ENCODE measurements around the gene ADH1C. TPM values are rescaled to one million over a fixed set of nuclear protein-coding genes. Genes with fewer than 3 reads are reported as not detected.
"Not testable (repeated sequence)": the region's sequence is repeated elsewhere in the genome, so short reads cannot be mapped to it uniquely, and the experiment has no call there.

Gene ADH1C
- total RNA-seq, 1 donor from 2014 or later = not detected

- TF ChIP-seq CTCF (IDR thresholded peaks at IDR 0.05; ENCODE audit: partially characterized antibody, unreplicated experiment) = no peak
- DNase-seq = no peak
- no peak overlapping the region for H3K4me3 Mint-ChIP-seq (ENCODE audit: unreplicated experiment)
- H3K27me3 Mint-ChIP-seq (ENCODE audit: unreplicated experiment) = peaks cover 3% of the 10 kb centered on the region
- peaks cover 8% of the 10 kb centered on the region for H3K9me3 Mint-ChIP-seq (ENCODE audit: unreplicated experiment)
- no peaks in the 10 kb centered on the region for H3K36me3 Mint-ChIP-seq (ENCODE audit: unreplicated experiment)
- H3K27ac Mint-ChIP-seq (ENCODE audit: unreplicated experiment) = no peak overlapping the region
- no peaks in the 10 kb centered on the region for H3K4me1 Mint-ChIP-seq (ENCODE audit: low read depth, unreplicated experiment)
Observed at GRCh38 chr4:99357948-99358347, 5.4 kb upstream of the ADH1C start.

- Mint-ChIP-seq H3K27ac (ENCODE audit: unreplicated experiment) (no peak overlapping the region), H3K9me3 (ENCODE audit: unreplicated experiment) (peaks cover 8% of the 10 kb centered on the region), H3K4me3 (ENCODE audit: unreplicated experiment) (no peak overlapping the region), H3K4me1 (ENCODE audit: low read depth, unreplicated experiment) (no peaks in the 10 kb centered on the region), H3K27me3 (ENCODE audit: unreplicated experiment) (peaks cover 3% of the 10 kb centered on the region), H3K36me3 (ENCODE audit: unreplicated experiment) (no peaks in the 10 kb centered on the region)
- DNase-seq = no peak
- no peak for TF ChIP-seq CTCF (IDR thresholded peaks at IDR 0.05; ENCODE audit: partially characterized antibody, unreplicated experiment)
Observed at GRCh38 chr4:99356992-99357391, 4.4 kb upstream of the ADH1C start.

GRCh38 chr4:99356149-99356548, 3.6 kb upstream of the ADH1C start:
- not testable (repeated sequence) for H3K36me3 Mint-ChIP-seq (ENCODE audit: unreplicated experiment); H3K9me3 Mint-ChIP-seq (ENCODE audit: unreplicated experiment); H3K27me3 Mint-ChIP-seq (ENCODE audit: unreplicated experiment); H3K4me1 Mint-ChIP-seq (ENCODE audit: low read depth, unreplicated experiment); DNase-seq; H3K27ac Mint-ChIP-seq (ENCODE audit: unreplicated experiment); H3K4me3 Mint-ChIP-seq (ENCODE audit: unreplicated experiment)

GRCh38 chr4:99351487-99351886, 1.1 kb downstream of the ADH1C start:
- no peak for DNase-seq
- Mint-ChIP-seq H3K4me3 (ENCODE audit: unreplicated experiment) (no peak overlapping the region), H3K27me3 (ENCODE audit: unreplicated experiment) (no peaks in the 10 kb centered on the region), H3K4me1 (ENCODE audit: low read depth, unreplicated experiment) (no peaks in the 10 kb centered on the region), H3K27ac (ENCODE audit: unreplicated experiment) (no peak overlapping the region), H3K36me3 (ENCODE audit: unreplicated experiment) (no peaks in the 10 kb centered on the region), H3K9me3 (ENCODE audit: unreplicated experiment) (peaks cover 5% of the 10 kb centered on the region)
- no peak for TF ChIP-seq CTCF (IDR thresholded peaks at IDR 0.05; ENCODE audit: partially characterized antibody, unreplicated experiment)

- no peak for DNase-seq
- no peaks in the 10 kb centered on the region for H3K4me1 Mint-ChIP-seq (ENCODE audit: low read depth, unreplicated experiment)
- TF ChIP-seq CTCF (IDR thresholded peaks at IDR 0.05; ENCODE audit: partially characterized antibody, unreplicated experiment) = no peak
- no peak overlapping the region for H3K27ac Mint-ChIP-seq (ENCODE audit: unreplicated experiment)
- H3K9me3 Mint-ChIP-seq (ENCODE audit: unreplicated experiment) = no peaks in the 10 kb centered on the region
- H3K27me3 Mint-ChIP-seq (ENCODE audit: unreplicated experiment) = no peaks in the 10 kb centered on the region
- no peak overlapping the region for H3K4me3 Mint-ChIP-seq (ENCODE audit: unreplicated experiment)
- H3K36me3 Mint-ChIP-seq (ENCODE audit: unreplicated experiment) = no peaks in the 10 kb centered on the region
Observed at GRCh38 chr4:99349338-99349737, 3.2 kb downstream of the ADH1C start.

- H3K36me3 Mint-ChIP-seq (ENCODE audit: unreplicated experiment); H3K4me3 Mint-ChIP-seq (ENCODE audit: unreplicated experiment); DNase-seq; H3K9me3 Mint-ChIP-seq (ENCODE audit: unreplicated experiment); H3K27me3 Mint-ChIP-seq (ENCODE audit: unreplicated experiment); H3K4me1 Mint-ChIP-seq (ENCODE audit: low read depth, unreplicated experiment); H3K27ac Mint-ChIP-seq (ENCODE audit: unreplicated experiment): not testable (repeated sequence)
Observed at GRCh38 chr4:99342624-99343023, 9.9 kb downstream of the ADH1C start.

All from glutamatergic neuron (in vitro differentiated cells).